GM21529 (cell line): ENCODE results near the gene FAM114A2.

Experiments
- ATAC-seq: cut with Tn5 transposase; IDR thresholded peaks from one replicate; pipeline ENCODE4 v1.9.1; 2021; ENCODE audit not compliant: unreplicated experiment

The FAM114A2 gene

GRCh38 chr5:153952057-153952456 is 86.7 kb downstream of the FAM114A2 start:
- no peak for ATAC-seq

- ATAC-seq = no peak
These were observed 97.4 kb downstream of the FAM114A2 start for GRCh38 chr5:153941265-153941664.
